Esophagus muscularis mucosa (tissue), 3 donors: ENCODE results near the gene AFAP1.

Experiments used
- POLR2A ChIP-seq: fragments of 450-650 bp; IDR thresholded peaks from one replicate; pipeline ENCODE4 v1.6.1; 2017; ENCODE audit warnings: antibody characterized with exemption, moderate library complexity, mild to moderate bottlenecking, low read depth
- POLR2AphosphoS5 ChIP-seq, 2 donors: sonication (generic); formaldehyde crosslinking; IDR thresholded peaks; one replicate each; pipeline ENCODE4 v1.6.1; 2017; ENCODE audit warnings: antibody characterized with exemption in 2 of 2
- TF ChIP-seq, protein P1 (sequence below), 3 experiments: fragments of 200-600 bp in 2 of 3; fragments of 450-650 bp in 1 of 3; sonication (generic) in 2 of 3; IDR thresholded peaks; one replicate each; pipeline ENCODE4 v1.5.1; 2017 to 2019; ENCODE audit warnings: antibody characterized with exemption in 3 of 3, mild to moderate bottlenecking in 2 of 3, moderate library complexity in 1 of 3

DNA sequence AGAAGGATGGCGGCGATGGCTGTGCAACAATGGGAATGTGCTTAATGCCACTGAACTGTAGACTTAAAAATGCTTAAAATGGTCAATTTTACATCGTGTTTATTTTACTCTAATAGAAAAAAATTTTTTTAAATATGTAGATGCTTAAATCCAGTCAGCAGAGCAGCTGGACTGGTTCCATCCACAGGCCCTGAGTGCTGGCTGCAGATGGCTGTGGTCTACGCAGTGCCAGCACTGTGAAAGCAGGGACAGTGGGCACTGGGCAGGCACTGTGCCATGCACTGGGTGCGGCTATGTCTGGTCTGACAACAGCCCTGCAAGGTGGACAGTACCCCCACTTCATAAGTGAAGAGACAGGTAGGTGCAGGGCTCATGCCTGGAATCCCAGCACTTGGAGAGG lies 175.2 kb downstream of the AFAP1 start:
- TF ChIP-seq, protein P1, sequence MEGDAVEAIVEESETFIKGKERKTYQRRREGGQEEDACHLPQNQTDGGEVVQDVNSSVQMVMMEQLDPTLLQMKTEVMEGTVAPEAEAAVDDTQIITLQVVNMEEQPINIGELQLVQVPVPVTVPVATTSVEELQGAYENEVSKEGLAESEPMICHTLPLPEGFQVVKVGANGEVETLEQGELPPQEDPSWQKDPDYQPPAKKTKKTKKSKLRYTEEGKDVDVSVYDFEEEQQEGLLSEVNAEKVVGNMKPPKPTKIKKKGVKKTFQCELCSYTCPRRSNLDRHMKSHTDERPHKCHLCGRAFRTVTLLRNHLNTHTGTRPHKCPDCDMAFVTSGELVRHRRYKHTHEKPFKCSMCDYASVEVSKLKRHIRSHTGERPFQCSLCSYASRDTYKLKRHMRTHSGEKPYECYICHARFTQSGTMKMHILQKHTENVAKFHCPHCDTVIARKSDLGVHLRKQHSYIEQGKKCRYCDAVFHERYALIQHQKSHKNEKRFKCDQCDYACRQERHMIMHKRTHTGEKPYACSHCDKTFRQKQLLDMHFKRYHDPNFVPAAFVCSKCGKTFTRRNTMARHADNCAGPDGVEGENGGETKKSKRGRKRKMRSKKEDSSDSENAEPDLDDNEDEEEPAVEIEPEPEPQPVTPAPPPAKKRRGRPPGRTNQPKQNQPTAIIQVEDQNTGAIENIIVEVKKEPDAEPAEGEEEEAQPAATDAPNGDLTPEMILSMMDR (IDR thresholded peaks at IDR 0.05): no peak
- no peak for TF ChIP-seq POLR2AphosphoS5 (IDR thresholded peaks at IDR 0.05)
- TF ChIP-seq POLR2A: no peak
